T1000 (cell line): ENCODE measurements around the gene SLC26A4.

Experiments
- DNase-seq: peaks from one replicate; lab custom pipeline; 2025; ENCODE audit warnings: mixed read lengths; lab: John Stamatoyannopoulos, UW

Gene SLC26A4

DNA sequence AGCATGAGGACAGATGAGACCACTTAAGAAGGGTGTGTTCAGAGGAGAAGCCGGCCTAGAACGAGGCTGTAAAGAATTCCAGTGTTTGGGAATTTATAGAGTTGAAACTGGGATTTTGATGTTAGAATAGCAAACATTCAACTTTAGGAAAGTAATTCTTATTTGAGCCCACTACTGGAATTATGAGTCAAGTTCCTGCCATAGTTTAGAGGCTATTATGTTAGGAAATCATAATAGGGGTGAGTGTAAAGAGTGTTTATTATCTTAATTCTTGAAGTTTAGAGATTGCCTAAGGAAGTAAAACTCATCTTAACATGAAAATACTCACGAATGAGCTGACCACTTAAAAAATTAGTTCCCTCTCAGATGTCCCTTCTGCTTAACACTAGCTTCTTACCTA, 85.4 kb downstream of the SLC26A4 start:
- DNase-seq: no peak

DNA sequence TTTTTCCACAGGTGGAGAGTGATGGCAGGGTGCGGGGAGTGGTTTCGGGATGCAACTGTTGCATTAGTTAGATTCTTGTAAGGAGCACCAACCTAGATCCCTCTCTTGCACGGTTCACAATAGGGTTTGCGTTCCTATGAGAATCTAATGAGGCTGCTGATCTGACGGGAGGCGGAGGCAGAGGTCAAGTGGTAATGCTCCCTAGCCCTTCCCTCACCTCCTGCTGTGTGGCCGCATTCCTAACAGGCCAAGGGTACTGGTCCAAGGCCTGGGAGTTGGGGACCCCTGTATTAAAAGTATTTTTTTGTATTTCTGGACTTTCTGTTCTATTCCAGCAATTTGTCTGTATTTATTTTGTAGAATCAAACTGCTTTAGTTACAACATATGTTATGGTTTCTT, 90.5 kb downstream of the SLC26A4 start:
- no peak for DNase-seq

DNA sequence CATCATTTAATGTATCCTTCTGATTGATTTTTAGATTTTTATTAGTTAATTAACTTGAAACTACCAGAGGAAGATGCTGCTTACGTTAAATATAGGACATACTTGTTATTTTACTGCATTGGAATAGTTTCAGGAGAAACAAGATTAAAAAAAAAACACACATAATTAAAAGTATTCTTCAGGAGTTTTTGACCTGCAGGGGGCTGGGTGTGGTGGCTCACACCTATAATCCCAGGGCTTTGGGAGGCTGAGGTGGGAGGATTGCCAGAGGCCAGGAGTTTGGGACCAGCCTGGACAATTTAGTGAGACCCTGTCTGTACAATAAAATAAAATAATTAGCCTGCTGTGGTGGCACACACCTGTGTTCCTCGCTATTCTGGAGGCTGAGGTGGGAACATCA, 94.0 kb downstream of the SLC26A4 start:
- no peak for DNase-seq

- no peak for DNase-seq
These were observed 98.0 kb downstream of the SLC26A4 start for GRCh38 chr7:107758667-107759066.

DNA sequence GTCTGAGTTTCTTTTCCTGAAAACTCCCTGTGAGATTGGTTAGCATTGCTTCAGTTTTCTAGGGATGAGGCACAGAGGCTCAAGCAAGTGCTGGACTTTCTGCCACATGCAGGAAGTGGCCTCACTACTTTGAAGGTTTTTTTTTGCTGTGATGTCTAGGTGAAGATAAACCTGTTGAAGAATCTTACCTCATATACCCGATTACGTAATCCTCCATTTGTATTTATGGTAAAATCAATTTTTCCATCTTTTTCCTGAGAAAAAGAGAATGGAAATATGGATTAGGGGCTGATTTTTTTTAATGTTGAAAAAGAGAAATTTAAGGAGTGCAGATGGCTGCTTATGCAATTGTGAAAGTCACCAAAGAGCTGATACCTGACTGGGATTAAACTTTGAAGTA, 106.8 kb downstream of the SLC26A4 start:
- no peak for DNase-seq
